HG03432 (cell line): ENCODE data around the gene RANBP1.

ENCODE experiments used
- ATAC-seq: cut with Tn5 transposase; IDR thresholded peaks from one replicate; pipeline ENCODE4 v1.9.1; 2021; ENCODE audit warnings: mild to moderate bottlenecking, moderate library complexity; ENCODE audit not compliant: unreplicated experiment

Gene RANBP1

DNA sequence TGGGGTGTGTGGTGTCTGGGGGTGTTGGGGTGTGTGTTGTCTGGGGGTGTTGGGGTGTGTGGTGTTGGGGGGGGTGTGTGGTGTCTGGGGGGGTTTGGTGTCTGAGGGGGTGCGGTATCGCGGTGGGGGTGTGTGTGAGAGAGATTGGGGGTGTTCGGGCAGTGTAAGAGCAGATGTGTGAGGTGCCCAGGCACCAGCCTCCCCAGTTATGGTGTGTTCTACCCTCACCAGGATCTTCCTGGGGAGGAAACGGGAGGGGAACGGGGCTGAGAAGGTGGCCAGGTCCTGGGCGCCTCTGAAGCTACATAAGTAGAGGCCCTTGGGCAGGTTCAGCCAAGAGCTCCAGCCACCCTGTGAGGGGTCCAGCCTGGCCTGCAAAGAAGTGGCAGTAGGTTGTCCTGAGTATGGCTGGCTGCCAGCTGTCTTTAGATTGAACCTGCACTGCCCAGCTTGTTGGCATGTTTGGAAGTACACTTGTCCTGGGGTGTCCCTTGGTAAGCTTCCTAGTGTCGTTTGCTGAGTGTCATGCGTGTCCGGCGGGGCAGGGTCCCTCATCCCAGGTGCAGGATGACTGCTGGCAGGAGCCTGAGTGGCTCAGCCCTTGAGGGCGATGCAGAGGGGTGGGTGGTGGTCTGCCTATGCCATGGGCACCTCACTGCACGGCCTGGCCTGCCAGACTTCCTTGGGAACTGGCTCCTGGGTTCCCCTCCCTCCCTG lies 7.6 kb downstream of the RANBP1 start:
- no peak for ATAC-seq

DNA sequence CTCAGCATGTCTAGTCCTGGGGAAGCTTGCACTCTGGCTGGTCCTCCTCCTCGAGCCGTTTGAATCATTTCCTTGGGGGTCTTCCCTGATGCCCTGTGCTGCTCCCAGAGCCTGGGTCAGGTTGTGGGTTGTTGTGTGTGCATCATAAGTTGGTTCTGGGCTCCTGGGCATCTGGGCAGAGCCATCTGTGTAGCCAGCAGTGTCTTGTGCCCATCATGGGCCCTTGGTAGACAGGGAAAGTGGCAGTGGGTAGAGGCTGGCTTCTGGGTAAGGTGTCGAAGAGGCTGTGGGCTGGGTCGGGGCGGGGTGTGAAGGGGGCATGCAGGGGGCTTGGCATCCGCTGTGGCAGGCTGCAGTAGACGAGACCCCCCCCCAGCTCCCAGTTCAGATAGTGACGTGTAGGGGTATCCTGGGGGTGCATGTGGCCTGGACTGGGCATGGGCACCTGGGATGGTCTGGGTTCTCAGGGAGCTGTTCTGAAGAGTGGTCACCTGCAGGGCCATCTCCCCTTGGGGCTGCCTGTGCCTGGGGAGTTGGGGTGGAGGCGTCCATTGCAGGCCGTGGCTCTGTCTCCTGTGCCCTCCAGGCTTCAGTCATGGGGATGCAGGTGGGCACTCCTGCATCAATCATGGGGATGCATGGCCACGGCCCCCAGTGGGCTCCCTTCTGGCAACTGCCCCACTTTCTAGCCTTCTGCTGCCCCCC lies 8.3 kb downstream of the RANBP1 start:
- no peak for ATAC-seq

DNA sequence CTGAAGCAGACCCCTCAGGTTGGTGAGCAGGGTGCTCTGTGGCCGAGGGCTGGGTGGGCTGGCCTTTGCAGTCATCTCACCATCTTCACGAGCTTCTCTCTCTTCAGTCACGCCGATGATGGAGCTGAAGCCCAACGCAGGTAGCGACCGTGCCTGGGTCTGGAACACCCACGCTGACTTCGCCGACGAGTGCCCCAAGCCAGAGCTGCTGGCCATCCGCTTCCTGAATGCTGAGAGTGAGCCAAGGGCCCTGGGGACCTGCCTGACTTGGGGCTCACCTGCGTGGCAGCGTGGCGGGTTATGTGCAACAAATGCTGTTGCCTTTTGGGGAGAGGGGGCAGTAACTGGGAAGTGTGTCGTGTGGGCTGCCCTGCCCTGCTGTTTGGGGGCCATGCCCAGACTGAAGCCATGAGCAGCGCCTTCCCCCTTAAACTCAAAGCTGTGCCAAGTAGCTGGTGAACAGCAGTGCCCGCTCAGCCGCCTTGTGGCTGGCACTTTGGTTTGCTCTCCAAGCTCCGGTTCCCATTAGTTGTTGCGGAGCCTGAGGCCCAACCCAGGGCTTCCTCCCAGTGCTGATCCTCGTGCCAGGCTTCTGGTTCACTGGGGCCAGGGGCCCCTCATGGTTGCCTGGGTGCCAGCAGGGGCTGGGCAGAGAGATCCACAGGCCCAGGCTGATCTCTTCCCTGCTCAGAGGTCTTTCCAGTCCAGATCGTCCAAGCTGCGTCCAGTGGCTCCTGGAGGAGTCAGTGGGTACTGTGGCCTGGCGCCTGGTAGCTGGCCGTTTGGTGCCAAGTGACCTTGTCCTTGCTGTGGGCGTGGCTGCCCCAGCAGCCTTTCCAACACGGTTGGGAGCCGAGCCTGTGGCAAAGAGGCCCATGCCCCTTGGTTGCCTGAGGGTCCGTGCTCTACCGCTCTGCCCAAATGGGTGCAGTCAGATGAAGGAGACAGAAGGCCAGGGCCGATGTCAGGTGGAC lies 9.6 kb downstream of the RANBP1 start:
- ATAC-seq: no peak

DNA sequence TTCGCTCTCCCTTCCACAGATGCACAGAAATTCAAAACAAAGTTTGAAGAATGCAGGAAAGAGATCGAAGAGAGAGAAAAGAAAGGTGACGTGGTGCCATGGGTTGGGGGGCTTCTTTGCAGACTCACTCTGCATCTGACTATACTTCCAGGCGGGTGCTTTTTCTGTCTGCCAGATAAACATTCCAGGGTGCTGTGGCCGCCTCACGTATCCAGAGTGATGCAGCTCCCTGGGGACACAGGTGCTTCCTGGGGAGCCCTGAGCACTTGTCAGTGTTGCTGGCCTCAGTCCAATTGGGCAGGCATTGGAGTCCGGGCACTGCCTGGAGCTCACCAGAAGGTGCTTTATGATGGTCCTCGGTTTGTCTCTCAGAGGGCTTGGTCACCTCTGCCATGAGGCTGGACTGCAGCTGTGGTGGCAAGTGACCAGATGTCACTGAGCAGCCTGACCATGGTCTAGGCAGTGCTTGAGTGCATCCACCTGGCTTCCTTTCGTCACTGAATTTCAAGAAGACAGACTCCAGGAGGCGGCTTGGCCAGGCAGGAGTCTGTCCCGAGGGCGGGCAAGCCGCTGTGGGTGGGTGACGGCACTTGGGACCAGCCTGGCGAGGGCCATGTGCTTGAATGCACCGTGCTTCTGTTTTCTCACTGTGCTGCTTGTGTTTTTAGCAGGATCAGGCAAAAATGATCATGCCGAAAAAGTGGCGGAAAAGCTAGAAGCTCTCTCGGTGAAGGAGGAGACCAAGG lies 10.6 kb downstream of the RANBP1 start:
- ATAC-seq: no peak

DNA sequence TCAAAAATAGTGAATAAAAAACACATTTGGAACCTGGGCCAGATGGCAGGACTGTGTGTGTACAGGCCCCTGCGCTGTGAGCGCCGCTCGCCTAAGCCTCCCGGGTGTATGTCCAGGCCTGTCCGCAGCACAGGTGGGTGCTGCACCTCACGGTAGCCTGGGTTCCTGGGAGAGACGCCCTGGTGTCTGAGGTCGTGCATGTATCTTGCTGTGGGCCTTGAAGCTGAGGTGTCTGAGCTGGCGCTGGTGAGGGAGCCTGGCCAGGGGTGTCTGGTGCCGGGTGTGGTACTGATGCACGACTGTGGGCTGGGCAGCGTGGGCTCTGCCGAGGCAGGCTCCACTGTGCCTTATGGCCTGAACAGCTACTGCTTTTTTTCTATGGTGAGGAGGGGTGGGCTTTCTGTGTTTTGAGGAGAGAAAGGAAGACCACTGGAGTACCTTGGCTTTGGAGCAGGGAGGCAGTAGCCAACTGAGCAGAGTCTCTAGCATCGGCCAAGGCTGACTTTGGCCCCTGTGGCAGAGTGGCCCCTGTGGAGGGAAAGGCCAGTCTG lies 11.5 kb downstream of the RANBP1 start:
- no peak for ATAC-seq

DNA sequence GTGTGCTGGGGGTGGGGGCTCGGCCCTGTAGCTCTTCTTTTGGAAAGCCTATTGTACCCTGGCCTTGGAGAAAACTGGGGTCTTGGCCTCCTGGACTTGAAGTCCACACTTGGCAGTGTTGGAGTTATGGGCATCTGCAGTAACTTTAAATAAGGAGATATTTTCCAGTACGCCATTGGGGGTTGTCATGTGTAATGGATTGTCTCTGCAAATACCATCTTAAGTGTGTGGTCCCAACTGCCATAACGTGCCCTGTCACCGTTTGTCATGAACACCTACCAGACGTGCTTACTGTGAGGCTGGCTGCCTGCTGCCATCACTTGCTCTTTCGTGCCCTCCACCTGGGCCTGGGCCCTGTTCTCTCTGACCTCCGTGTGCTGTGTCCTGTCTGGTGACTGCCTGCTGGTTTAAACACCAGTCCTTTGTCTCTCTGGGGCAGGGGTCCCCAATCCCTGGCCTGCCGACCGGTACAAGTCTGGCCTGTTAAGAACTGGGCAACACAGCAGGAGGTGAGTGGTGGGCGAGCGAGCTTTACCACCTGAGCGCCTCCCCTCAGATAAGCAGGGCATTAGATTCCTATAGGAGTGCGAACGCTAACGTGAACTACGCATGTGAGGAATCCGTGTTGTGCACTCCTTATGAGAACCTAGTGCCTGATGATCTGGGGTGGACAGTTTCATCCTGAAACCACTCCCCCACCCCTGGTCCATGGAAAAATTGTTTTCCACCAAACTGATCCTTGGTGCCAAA lies 12.1 kb downstream of the RANBP1 start:
- ATAC-seq: no peak

DNA sequence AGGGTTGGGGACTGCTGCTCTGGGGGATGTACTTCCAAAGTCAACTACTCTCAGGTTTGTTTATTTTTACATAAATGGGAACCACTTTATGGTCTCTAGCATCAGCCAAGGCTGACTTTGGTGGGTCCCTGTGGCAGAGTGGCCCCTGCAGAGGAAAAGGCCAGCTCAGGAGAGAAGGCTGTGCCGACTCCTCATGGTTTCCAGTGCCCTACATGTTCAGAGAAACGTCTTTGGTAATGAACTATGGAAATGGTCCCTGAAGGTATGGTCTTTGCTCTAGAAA lies 12.7 kb downstream of the RANBP1 start:
- no peak for ATAC-seq

DNA sequence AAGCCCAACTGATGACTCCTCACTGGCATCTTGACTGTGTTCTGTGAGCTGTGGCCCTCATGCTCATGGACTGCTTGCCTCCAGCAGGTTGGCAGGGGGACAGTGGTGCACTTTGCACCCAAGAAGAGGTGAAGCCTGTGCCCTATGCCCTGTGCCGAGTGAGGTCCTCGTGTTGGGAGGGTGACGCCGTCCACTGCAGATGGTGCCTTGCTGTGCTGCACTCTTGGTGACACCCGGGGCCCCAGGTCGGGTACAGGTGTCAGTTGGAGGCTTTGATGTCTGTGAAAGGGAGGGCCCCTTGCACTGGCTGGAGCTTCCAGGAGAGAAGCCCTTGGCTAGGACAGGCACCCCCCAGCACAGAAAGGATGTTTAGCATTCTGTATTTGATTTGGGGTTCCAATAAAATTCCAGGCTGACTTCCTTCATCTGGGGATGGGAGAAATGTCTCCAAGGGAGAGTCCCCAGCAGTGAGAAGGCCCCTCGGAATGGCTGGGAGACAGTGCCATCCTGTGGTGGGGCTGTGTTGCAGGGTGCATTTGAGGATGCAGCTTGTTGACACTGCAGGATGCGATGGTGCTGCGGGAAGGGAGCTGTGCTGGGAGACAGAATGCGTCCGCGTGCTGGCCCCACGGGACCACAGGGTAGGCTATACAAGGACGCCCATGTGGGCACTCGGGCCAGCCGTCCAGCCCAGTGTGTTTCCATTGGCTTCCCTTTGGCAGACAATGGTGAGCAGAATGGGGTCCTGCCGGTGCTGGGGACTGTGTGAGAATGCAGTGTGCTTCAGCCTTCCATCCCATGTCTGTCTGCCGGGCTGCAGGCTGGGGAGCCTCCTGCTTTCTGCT lies 13.2 kb downstream of the RANBP1 start:
- ATAC-seq: no peak

DNA sequence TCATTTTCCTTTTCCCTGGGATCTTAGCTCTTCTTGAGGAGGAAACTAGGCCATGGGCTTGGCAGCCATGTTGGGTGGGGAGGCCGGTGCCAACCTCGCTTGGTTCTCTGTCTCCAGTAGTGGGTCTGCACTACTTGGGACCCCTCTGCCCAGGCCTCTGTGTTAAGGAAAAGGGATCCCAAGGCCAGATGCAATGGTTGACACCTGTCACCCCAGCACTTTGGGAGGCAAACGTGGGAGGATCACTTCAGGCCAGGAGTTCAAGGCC lies 13.8 kb downstream of the RANBP1 start:
- ATAC-seq: no peak

DNA sequence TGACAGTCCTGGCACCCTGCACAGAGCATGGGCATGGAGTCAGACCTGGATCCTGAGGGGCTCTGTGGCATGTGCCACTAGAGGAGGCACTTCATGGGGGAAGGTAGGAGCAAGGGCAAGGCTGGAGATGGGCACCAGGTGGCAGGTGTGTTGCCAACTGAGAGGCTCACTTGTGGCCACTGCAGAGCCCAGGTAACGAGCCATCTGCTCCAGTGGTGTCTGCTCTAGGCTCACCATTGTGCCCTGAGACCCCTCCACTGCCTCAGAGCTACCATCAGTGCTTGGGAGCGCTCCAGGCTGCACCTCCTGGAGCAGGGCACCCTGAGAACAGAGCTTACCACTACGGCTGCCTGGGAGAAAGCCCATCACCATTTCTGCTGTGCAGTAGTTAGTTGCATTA lies 14.4 kb downstream of the RANBP1 start:
- no peak for ATAC-seq

DNA sequence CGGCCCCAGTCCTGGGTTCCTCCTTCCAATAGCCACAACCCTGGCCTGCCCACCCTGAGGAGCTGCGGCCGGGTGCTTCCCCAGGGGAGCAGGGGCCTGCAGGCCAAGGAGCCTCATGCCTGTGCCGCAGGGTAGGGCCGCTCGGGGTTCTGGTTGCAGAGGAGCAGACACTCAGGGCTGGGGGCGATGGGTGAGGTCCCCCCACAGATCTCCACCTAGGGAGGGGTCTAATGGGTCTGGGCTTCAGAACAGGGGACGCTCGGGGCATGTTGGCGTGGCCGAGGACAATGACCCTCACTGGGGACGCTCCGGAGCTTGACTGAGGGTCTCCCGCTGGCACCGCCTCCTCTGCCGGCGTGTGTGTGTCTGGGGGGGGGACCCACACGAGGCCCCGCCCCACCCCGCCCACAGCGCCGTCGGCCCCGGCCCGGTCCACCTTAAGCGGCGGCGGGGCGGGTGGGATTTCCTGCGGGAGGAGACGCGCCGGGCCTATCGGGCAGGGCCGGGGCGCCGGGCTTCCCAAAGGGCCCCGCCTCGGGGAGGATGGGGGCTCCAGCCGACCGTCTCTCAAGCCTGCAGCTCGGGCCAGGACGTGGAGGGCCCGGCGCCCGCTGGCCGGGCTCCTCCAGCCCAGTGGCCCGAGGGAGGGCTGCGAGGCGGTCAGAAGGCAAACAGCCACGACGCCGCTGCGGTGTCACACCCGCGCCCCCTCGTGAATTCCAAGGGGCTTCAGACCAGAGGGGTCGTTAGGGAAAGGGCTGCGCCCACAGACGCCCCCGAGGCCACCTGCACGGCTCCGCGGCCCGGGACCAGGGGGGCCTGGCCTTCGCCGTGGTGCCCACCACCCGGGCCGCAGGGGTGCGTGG lies 15.1 kb downstream of the RANBP1 start:
- peak; percentile 56 for ATAC-seq

DNA sequence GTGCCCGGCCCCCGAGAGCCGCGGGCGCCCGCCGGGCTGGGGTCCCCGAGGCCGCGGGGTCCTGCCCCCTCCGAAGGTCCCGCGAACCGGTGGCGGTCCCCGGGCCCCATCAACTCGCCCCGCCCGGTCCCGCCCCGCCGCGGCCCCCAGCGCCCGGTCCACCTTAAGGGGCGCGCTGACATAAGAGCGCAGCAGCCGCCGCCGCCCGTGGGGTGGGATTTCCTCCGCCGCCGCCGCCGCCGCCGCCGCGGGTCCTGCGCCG lies 15.6 kb downstream of the RANBP1 start, which contains the start of gene ZDHHC8:
Gene ZDHHC8, plus strand, starts transcription at position 208 of the 262 bp plus-strand sequence. CDS start 144 bp downstream, outside the sequence.
- peak; percentile 54 for ATAC-seq

DNA sequence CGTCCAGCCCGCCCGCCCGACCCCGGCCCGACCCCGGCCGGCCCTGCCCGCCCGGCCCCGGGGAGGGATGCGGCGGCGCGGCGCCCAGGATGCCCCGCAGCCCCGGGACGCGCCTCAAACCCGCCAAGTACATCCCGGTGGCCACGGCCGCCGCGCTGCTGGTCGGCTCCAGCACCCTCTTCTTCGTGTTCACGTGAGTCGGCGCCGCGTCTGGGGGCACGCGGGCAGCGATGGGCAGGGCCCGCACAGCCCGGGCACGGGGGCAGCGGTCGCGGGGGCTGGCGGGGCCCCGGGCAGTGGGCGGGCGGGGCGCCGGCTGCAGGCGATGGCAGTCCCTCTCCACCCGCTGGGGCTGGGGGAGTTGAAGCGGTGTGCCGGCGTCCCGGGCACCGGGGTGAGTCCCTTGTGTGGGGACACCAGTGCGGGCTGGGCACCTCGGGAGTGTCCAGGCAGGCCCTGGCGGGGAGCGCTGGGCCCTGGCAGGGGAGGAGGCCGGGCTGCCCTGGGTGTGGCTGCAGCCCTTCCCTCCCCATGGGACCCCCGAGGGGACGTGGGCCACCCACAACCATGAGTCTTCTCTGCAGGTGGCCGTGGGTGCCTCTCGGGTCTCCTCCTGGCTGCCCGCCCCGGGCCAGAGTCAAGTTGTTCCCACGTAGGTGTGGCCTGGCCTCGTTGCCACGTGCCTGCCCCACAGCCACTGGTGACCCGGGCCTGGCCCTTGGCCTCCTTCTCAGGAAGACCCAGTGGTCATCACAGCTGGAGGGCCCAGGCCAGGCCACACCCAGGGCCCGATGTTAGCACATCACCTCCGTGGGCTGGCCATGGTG lies 16.2 kb downstream of the RANBP1 start:
- peak; percentile 7 for ATAC-seq

DNA sequence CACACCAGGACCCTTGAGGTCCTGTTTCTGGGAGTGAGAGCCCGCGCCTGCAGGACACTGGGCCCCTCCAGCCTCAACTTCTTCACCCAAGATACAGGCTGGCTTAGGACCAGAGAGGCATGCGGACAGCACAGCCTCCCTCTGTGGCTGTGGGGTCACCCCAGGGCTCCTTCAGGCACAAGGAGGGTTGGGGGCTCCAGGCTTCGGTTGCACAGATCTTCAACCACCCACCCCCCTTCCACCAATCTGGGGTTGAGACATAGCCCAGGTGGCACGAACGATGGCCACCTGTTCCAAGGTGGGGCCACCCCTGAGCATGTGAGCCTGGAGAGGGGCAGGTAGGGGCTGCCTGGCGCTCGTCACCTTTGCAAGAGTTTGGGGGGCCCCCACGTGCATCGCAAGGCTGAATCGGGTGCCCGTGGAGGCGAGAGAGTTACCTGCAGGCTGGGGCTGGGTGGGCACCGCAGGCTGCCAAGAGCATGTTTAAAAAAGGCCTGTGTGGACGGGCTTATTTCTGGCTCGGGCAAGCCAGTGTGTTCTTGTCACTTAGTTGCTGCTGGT lies 16.9 kb downstream of the RANBP1 start:
- ATAC-seq: no peak

DNA sequence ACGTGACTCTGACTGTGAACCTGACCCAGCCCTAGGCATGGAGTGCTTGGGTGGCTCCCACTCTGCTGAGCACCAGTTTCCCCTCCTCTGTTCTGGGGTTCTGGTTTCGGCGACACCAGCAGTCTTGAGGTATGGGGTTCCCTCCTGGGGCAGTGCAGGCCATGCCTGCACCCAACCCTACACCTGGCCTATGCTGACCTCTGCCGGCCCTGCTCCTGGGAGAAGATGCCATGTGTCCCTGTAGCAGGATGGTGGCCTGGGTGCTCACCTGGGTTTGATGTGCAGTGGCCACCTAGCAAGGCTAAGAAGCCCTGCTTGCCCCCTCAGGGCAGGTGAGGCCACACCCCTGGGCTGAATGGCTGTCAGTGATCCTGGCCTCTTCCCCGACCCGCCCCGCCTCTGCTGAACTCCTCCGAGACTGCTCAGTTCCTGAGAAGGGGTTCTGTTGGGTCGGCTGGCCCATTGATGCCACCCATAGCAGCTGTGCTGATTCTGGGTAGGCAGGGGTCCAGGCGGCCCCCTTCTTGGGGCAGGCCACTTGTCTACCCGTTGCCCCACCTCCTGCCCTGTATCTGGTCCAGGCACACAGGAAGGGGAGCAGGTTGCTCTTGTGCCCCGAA lies 18.1 kb downstream of the RANBP1 start:
- ATAC-seq: no peak

DNA sequence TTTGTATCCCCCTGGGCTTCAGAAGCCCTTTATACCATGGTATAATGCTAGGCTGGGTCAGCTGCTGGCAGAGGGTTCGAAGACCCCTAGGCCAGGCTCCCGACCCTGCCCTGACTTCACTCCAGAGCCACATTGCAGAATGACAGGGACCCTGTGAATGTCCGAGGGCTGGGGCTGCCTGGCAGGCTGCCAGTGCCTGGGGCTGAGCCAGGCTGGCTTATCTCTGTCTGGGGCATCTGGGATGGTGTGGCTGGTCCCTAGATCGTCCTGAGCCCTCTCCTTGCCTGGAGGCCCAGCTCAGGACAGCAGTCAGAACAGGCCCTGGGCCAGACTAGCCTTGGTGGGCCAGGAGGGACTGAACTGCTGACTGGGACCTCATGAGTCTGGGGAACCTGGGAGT lies 19.4 kb downstream of the RANBP1 start:
- ATAC-seq: no peak
